Skin of body (tissue), 2 donors: ENCODE measurements around the gene TRUB2. TPM values are rescaled to one million over a fixed set of nuclear protein-coding genes. Genes with fewer than 3 reads are reported as not detected.

Source experiments
- DNase-seq: peaks from one replicate; lab custom pipeline; 2025; lab: John Stamatoyannopoulos, UW
- total RNA-seq: library from RNA; depleted of rRNA; stranded (reverse); fragments of >200 nt; gene quantifications from one replicate; pipeline ENCODE4 v1.2.3, GENCODE V29; 2014

Gene TRUB2
- total RNA-seq, result 12.8 TPM

- peak; percentile 97 for DNase-seq
Measured at GRCh38 chr9:128322404-128323211, at the start of gene TRUB2, which contains the start of gene COQ4. Gene TRUB2 (minus strand): TSS chr9:128322447. CDS start chr9:128322408, 39 bp downstream. Gene COQ4 (plus strand): TSS chr9:128322839. CDS start chr9:128322859, 20 bp downstream.

DNA sequence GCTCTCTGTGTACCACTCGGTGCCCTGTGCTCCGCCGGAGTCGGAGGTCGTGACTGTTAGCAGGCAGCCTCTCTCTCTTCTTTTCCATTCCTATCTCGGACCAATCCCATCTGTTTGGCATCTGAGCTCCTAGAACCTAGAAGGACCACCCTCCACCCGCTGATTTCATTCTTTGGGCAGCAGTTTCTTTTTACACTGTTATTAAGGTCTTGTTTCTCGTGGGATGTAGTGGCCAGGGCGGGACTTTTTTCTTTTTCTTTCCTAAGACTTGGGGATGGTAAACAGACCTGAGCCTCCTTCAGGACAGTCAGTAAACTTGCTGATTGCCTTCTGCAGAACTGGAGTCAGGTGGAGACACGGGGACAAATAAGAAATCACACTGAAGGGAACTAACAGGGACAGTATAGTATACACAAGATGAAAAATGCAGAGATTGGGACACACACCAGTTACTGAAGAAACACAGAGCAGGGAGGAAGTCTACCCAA is 49.4 kb upstream of the TRUB2 start:
- DNase-seq, result no peak

GRCh38 chr9:128370752-128371629 is 48.7 kb upstream of the TRUB2 start, which contains the start of gene URM1:
Gene URM1 (plus strand): TSS chr9:128371374. CDS start chr9:128371381, 7 bp downstream.
- peak; percentile 96 for DNase-seq

- no peak for DNase-seq
Measured at GRCh38 chr9:128370367-128370751, 48.1 kb upstream of the TRUB2 start.

DNA sequence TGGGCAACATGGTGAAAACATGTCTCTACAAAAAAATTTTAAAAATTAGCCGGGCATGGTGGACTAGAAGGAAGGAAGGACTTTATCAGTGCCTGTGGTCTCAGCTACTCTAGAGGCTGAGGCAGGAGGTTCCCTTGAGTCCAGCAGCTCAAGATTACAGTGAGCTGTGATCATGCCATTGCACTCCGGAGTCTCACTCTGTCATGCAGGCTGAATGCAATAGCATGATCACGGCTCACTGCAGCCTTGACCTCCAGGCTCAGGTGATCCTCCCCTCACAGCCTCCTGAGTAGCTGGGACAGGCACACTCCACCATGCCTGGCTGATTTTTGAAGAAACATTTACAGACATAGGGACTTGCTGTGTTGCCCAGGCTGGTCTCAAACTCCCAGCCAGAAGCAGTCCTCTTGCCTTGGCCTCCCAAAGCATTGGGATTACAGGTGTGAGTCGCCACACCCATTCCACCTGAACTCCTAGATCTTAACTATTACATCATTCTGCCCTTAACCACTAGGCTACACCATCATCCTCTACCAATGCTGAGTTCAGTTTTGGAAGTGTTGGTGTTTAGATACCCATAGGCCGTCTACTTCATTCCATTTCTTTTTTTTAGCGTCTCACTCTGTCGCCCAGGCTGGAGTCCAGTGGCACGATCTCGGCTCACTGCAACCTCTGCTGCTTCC is 46.9 kb upstream of the TRUB2 start:
- no peak for DNase-seq

- DNase-seq, result no peak
Measured at GRCh38 chr9:128365525-128365924, 43.3 kb upstream of the TRUB2 start.

- DNase-seq, result no peak
Measured at GRCh38 chr9:128362774-128363173, 40.5 kb upstream of the TRUB2 start.

- peak; percentile 84 for DNase-seq
Measured at GRCh38 chr9:128361986-128362646, 39.9 kb upstream of the TRUB2 start.

GRCh38 chr9:128361296-128361985 is 39.2 kb upstream of the TRUB2 start:
- DNase-seq, result no peak

- DNase-seq, result no peak
Measured at GRCh38 chr9:128360826-128361225, 38.6 kb upstream of the TRUB2 start.

DNA sequence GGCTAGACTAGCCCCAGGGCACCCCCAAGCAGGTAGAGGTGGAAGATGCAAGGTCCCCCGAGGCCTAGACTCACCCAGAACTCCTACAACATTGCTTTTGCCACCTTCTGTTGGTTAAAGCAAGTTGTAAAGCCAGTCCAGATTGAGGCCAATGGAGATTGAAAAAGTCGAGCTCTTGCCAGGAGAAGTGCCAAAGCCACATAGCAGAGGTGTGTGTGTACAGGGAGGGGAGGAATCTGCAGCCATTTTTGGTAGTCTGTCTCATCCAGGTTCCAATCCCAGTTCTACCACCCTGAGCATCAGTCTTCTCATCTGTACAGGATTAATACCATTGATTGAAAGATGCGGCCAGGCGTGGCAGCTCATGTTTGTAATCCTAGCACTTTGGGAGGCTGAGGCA is 36.6 kb upstream of the TRUB2 start:
- no peak for DNase-seq

GRCh38 chr9:128358090-128358489 is 35.8 kb upstream of the TRUB2 start:
- DNase-seq, result no peak

- DNase-seq, result no peak
Measured at GRCh38 chr9:128355451-128355850, 33.2 kb upstream of the TRUB2 start.

- DNase-seq, result no peak
Measured at GRCh38 chr9:128349772-128350171, 27.5 kb upstream of the TRUB2 start.

GRCh38 chr9:128349125-128349524 is 26.9 kb upstream of the TRUB2 start:
- no peak for DNase-seq

DNA sequence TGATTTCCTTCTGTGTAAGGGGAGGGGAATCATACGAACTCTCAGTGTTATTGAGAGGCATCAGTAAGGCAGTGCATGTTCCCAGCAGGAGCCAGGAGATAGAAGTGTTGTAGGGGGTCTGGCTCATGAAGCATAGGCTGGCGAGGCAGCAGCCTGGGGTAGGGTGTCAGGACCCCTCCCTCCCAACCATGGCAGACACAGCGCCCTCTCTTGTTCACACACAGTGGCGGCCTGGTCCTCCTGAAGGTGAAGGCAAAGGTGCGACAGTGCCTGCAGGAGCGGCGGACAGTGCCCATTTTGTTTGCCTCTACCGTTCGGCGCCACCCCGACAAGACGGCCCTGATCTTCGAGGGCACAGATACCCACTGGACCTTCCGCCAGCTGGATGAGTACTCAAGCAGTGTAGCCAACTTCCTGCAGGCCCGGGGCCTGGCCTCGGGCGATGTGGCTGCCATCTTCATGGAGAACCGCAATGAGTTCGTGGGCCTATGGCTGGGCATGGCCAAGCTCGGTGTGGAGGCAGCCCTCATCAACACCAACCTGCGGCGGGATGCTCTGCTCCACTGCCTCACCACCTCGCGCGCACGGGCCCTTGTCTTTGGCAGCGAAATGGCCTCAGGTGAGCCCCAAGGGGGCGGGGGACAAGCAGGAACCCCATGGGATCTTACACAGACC is 22.8 kb upstream of the TRUB2 start:
- DNase-seq, result no peak

GRCh38 chr9:128343855-128344254 is 21.6 kb upstream of the TRUB2 start:
- no peak for DNase-seq

DNA sequence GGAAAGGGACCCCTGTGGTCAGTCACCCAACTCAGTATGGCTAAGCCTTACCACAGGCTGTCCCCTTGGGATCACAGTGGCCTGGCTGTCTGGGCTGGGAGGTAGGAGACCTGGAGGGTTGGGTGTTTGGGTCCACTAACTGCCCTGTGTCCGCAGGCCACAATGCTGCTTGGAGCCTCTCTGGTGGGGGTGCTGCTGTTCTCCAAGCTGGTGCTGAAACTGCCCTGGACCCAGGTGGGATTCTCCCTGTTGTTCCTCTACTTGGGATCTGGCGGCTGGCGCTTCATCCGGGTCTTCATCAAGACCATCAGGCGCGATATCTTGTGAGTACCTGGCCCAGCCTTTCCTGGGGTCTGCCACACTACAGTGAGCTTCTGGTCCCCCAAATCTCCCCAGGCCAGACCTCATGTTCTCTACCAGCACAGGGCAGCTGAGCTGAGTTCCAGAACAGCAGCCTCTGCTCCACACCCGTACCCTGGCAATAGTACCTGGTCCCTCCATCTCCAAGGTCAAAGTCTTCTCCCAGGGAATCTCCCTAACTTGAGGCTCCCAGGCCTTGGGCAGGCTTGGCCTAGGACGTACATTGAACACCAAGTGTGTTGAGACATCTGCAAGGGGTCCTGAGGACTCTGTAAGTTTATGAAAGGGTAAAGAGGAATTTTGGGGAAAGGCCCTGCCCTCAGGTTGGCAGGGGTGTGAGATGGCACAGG is 20.9 kb upstream of the TRUB2 start:
- DNase-seq, result no peak

DNA sequence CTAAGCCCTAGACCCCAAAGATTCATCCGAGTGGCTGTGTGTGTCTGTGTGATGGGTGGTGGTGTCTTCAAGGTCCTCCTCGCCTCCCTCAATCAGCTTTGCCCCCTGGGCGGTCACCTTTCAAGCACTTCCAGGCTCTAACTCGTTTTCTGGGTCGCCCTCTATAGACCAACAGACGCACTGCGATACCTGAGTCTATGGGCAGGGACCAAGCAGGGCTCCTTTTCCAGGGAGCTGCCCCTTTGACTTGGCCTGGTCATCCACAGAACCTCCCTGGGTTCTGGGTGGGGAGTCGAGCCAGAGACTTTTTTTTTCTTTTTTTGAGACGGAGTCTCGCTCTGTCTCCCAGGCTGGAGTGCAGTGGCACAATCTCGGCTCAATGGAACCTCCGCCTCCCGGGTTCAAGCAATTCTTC is 19.2 kb upstream of the TRUB2 start:
- peak; percentile 13 for DNase-seq
